ENCODE results near the gene RNF187. TPM values are rescaled to one million over a fixed set of nuclear protein-coding genes. Genes with fewer than 3 reads are reported as not detected.

RNF187 gene
- polyA plus RNA-seq, 4 donors, result 72.7 to 83.9 (median 80.7) TPM

- no peak for DNase-seq (ENCODE audit: low read depth in 4 of 4, low spot score in 3 of 4)
These were observed 20.9 kb downstream of the RNF187 start for GRCh38 chr1:228507961-228508652.

- DNase-seq (ENCODE audit: low read depth in 4 of 4, low spot score in 3 of 4), result no peak
These were observed 21.7 kb downstream of the RNF187 start for GRCh38 chr1:228508840-228509415.

GRCh38 chr1:228510101-228510802 is 23.1 kb downstream of the RNF187 start:
- DNase-seq (ENCODE audit: low read depth in 4 of 4, low spot score in 3 of 4), result no peak

GRCh38 chr1:228510803-228511413 is 23.7 kb downstream of the RNF187 start:
- DNase-seq (ENCODE audit: low read depth in 4 of 4, low spot score in 3 of 4), result no peak

GRCh38 chr1:228511546-228512445 is 24.6 kb downstream of the RNF187 start:
- DNase-seq (ENCODE audit: low read depth in 4 of 4, low spot score in 3 of 4), result no peak

- no peak for DNase-seq (ENCODE audit: low read depth in 4 of 4, low spot score in 3 of 4)
These were observed 25.6 kb downstream of the RNF187 start for GRCh38 chr1:228512781-228513198.

- no peak for DNase-seq (ENCODE audit: low read depth in 4 of 4, low spot score in 3 of 4)
These were observed 26.2 kb downstream of the RNF187 start for GRCh38 chr1:228513236-228513900.

- DNase-seq (ENCODE audit: low read depth in 4 of 4, low spot score in 3 of 4), result no peak
These were observed 27.2 kb downstream of the RNF187 start for GRCh38 chr1:228514421-228514820.

GRCh38 chr1:228515200-228515834 is 28.1 kb downstream of the RNF187 start:
- DNase-seq (ENCODE audit: low read depth in 4 of 4, low spot score in 3 of 4), result peak in 1 of 4 donors; percentile 2

GRCh38 chr1:228517655-228518054 is 30.5 kb downstream of the RNF187 start:
- DNase-seq (ENCODE audit: low read depth in 4 of 4, low spot score in 3 of 4), result no peak

GRCh38 chr1:228527596-228527995 is 40.4 kb downstream of the RNF187 start:
- no peak for DNase-seq (ENCODE audit: low read depth in 4 of 4, low spot score in 3 of 4)

- no peak for DNase-seq (ENCODE audit: low read depth in 4 of 4, low spot score in 3 of 4)
These were observed 41.4 kb downstream of the RNF187 start for GRCh38 chr1:228528612-228529011.

- DNase-seq (ENCODE audit: low read depth in 4 of 4, low spot score in 3 of 4), result no peak
These were observed 43.0 kb downstream of the RNF187 start for GRCh38 chr1:228530086-228530758.

- no peak for DNase-seq (ENCODE audit: low read depth in 4 of 4, low spot score in 3 of 4)
These were observed 44.0 kb downstream of the RNF187 start for GRCh38 chr1:228530951-228531731.

GRCh38 chr1:228538831-228539230 is 51.6 kb downstream of the RNF187 start:
- DNase-seq (ENCODE audit: low read depth in 4 of 4, low spot score in 3 of 4), result no peak

GRCh38 chr1:228540161-228540917 is 53.2 kb downstream of the RNF187 start:
- DNase-seq (ENCODE audit: low read depth in 4 of 4, low spot score in 3 of 4), result no peak

GRCh38 chr1:228541725-228542124 is 54.5 kb downstream of the RNF187 start:
- DNase-seq (ENCODE audit: low read depth in 4 of 4, low spot score in 3 of 4), result no peak

All from left renal pelvis (tissue), 4 donors.